Testis (tissue), 3 donors: ENCODE data around the gene DNM3. TPM values are rescaled to one million over a fixed set of nuclear protein-coding genes. Genes with fewer than 3 reads are reported as not detected.

ENCODE experiments used
- DNase-seq: peaks from one replicate; pipeline ENCODE4 v3.0.0-alpha.2; 2019
- H3K27ac ChIP-seq, 2 donors: fragments of 200-600 bp; sonication (generic); one replicate each; pipeline ENCODE4 v1.5.1; 2019
- H3K27me3 ChIP-seq: fragments of 200-600 bp; sonication (generic); one replicate; pipeline ENCODE4 v1.5.1; 2019
- H3K36me3 ChIP-seq: fragments of 200-600 bp; sonication (generic); one replicate; pipeline ENCODE4 v1.5.1; 2017; ENCODE audit warnings: low read depth; ENCODE audit errors: missing control alignments
- H3K4me1 ChIP-seq: fragments of 200-600 bp; sonication (generic); one replicate; pipeline ENCODE4 v1.5.1; 2019
- H3K4me3 ChIP-seq, 2 donors: fragments of 200-600 bp; sonication (generic); one replicate each; pipeline ENCODE4 v1.5.1; 2017 to 2019
- H3K9me3 ChIP-seq: fragments of 200-600 bp; sonication (generic); one replicate; pipeline ENCODE4 v1.5.1; 2017
- POLR2A ChIP-seq: fragments of 450-650 bp; IDR thresholded peaks from one replicate; pipeline ENCODE4 v1.6.1; 2017; ENCODE audit warnings: antibody characterized with exemption, mild to moderate bottlenecking, moderate library complexity
- WGBS, 2 donors: methylation state at CpG; one replicate each; pipeline ENCODE4 v1.1.5; 2018; 5-methylcytosine and 5-hydroxymethylcytosine counted together
- intact Hi-C: fragments of 100-400 bp; cut with DNase I; formaldehyde crosslinking; loops from one replicate; pipeline ENCODE4 v1.15.1; 2023; ENCODE audit warnings: low total_unique reads
- polyA plus RNA-seq: library from polyadenylated mRNA; stranded (reverse); fragments of 350-450 nt; fragmentation: Illumina TruSeq; extraction: RNeasy Lipid Tissue Mini Kit (QIAGEN cat#74804); gene quantifications from one replicate; pipeline ENCODE4 v1.2.3, GENCODE V29; 2014; ENCODE audit warnings: low read depth, low replicate concordance; ENCODE audit not compliant: insufficient read depth
- total RNA-seq, 2 donors: library from RNA; depleted of rRNA; stranded (reverse); fragments of >200 nt; gene quantifications; one replicate each; pipeline ENCODE4 v1.2.3, GENCODE V29; 2016
- TF ChIP-seq, protein P1 (sequence below), 3 experiments: fragments of 450-650 bp in 2 of 3; fragments of 200-600 bp in 1 of 3; sonication (generic) in 1 of 3; IDR thresholded peaks; one replicate each; pipeline ENCODE4 v1.5.1; 2016 to 2019; ENCODE audit warnings: antibody characterized with exemption in 3 of 3, mild to moderate bottlenecking in 2 of 3, moderate library complexity in 1 of 3

The DNM3 gene
- total and polyA plus RNA-seq, 3 donors from 2014 or later: 4.9 to 10.2 (median 8.4) TPM

GRCh38 chr1:171919891-171920887 is 78.9 kb downstream of the DNM3 start:
- TF ChIP-seq POLR2A: no peak
- TF ChIP-seq, protein P1, sequence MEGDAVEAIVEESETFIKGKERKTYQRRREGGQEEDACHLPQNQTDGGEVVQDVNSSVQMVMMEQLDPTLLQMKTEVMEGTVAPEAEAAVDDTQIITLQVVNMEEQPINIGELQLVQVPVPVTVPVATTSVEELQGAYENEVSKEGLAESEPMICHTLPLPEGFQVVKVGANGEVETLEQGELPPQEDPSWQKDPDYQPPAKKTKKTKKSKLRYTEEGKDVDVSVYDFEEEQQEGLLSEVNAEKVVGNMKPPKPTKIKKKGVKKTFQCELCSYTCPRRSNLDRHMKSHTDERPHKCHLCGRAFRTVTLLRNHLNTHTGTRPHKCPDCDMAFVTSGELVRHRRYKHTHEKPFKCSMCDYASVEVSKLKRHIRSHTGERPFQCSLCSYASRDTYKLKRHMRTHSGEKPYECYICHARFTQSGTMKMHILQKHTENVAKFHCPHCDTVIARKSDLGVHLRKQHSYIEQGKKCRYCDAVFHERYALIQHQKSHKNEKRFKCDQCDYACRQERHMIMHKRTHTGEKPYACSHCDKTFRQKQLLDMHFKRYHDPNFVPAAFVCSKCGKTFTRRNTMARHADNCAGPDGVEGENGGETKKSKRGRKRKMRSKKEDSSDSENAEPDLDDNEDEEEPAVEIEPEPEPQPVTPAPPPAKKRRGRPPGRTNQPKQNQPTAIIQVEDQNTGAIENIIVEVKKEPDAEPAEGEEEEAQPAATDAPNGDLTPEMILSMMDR (IDR thresholded peaks at IDR 0.05): no peak
- no peaks in the 10 kb centered on the region for H3K27me3 ChIP-seq
- no peak for DNase-seq
- no peaks in the 10 kb centered on the region for H3K4me1 ChIP-seq
- no peaks in the 10 kb centered on the region for H3K9me3 ChIP-seq
- no peaks in the 10 kb centered on the region for H3K36me3 ChIP-seq
- 82 to 88% methylated on average over 5 of the region's 5 CpGs for WGBS, 2 donors
- H3K27ac ChIP-seq: no peak overlapping the region
- intact Hi-C loops: no loop called here
- no peak overlapping the region for H3K4me3 ChIP-seq

DNA sequence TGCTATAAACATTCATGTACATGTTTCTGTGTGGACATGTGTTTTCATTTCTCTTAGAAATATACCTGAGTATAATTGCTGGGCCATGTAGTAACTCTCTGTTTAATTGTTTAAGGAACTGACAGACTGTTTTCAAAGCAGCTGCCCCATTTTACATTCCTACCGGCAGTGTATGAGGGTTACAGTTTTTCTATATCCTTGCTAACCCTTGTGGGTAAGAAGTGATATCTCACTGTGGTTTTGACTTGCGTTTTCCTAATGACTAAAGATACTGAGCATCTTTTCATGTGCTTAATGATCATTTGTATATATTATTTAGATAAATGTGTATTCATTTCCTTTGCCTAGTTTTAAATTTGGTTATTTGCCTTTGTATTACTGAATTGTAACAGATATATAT is 81.7 kb downstream of the DNM3 start:
- Histone ChIP-seq H3K4me1 (no peaks in the 10 kb centered on the region), H3K36me3 (no peaks in the 10 kb centered on the region), H3K27ac (no peak overlapping the region), H3K27me3 (no peaks in the 10 kb centered on the region), H3K9me3 (no peaks in the 10 kb centered on the region), H3K4me3 (no peak overlapping the region)
- no peak for DNase-seq
- WGBS, 2 donors: 85 to 91% methylated on average over 2 of the region's 2 CpGs
- TF ChIP-seq POLR2A: no peak
- TF ChIP-seq, protein P1 (IDR thresholded peaks at IDR 0.05): no peak
- intact Hi-C loops: no loop called here

GRCh38 chr1:171929121-171929520 is 87.8 kb downstream of the DNM3 start:
- 93 to 98% methylated on average over 2 of the region's 2 CpGs for WGBS, 2 donors
- intact Hi-C loops: no loop called here
- Histone ChIP-seq H3K27ac (no peak overlapping the region), H3K36me3 (no peaks in the 10 kb centered on the region), H3K27me3 (no peaks in the 10 kb centered on the region), H3K4me3 (no peak overlapping the region), H3K9me3 (no peaks in the 10 kb centered on the region), H3K4me1 (no peaks in the 10 kb centered on the region)
- TF ChIP-seq POLR2A: no peak
- TF ChIP-seq, protein P1 (IDR thresholded peaks at IDR 0.05): peak in 1 of 3 experiments; percentile 23
- no peak for DNase-seq

DNA sequence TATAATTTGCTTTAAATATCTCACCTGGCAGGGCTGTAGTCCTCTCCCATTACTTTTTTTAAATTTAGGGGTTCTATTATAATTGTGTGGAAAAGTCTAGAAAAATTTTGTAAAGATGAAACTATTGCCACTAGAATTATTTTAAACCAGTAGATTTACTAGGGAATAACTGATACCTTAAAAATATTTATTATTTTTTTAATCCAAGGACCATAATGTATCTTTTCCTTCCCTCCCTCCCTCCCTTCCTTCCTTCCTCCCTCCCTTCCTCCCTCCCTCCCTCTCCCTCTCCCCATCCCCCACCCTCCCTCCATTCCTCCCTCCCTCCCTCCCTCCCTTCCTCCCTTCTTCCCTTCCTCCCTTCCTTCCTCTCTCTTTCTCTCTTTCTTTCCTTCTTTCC is 90.5 kb downstream of the DNM3 start:
- no peak for DNase-seq
- intact Hi-C loops: no loop called here
- Histone ChIP-seq H3K4me3 (no peak overlapping the region), H3K36me3 (no peaks in the 10 kb centered on the region), H3K27me3 (no peaks in the 10 kb centered on the region), H3K9me3 (no peaks in the 10 kb centered on the region), H3K27ac (no peak overlapping the region), H3K4me1 (no peaks in the 10 kb centered on the region)
- TF ChIP-seq POLR2A: no peak
- TF ChIP-seq, protein P1 (IDR thresholded peaks at IDR 0.05): no peak
